ENCODE measurements around the gene ERBB4.
"Not testable (repeated sequence)": the region's sequence is repeated elsewhere in the genome, so short reads cannot be mapped to it uniquely, and the experiment has no call there.

The ERBB4 gene

DNA sequence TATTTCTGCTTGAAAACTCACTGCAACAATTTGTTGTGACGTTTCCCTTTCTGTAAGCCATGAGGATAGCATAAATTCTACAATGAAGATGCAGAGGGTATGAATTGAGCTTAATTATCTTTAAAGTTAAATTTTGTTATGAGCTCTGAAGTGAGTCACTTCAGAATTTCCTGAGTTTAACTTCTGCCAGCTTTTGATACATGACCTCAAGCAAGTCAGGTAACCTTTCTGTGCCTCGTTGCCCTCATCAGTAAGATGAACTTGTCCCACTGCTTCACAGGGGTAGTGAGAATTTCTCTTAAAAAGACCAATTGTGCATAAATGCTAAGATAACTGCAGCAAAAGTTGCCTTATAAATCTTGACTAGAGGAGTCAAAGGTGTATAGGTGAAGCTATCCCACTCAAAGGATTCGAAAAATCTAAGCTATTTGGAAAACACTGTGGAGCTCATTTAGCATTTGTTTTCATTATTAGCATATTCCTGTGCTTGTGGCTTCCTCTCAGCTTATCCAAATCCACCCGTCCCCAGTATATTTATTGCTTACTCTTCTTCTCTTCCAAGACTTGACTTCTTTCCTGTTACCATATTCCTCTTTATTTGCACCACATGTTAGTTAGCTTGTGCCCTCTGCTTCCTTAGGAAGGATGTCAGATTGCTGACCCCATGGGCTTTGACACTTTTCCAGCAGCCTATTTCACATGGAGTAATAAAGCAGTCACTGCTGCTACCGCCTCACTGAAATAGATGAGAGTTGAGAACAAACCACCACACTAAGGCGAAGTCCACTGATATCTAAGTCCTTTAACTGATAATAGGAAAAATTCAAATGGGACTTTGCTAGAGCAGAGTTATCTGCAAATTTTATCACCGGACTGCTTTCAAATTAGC lies 428.6 kb downstream of the ERBB4 start:
- H3K4me3 ChIP-seq, result no peak overlapping the region
- H3K27ac ChIP-seq, result no peak overlapping the region

DNA sequence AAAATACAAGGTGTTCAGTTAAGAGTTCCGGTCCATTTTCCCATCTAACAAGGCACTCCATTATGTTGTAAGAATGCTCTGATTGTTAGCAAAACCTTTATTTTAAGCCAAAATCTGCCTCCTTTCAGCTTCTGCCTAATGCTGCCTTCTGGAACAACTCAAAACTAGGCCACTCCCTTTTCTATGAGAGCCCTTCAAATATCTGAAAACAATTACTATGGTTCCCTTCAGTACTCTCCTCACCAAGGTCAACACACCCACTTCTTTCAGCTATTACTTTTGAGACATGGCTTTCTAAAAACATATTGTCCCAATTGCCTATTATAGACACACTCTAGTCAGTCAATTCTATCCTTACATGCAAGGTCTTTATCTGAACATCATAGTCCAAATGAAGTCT lies 429.4 kb downstream of the ERBB4 start:
- Histone ChIP-seq H3K27ac (no peak overlapping the region), H3K4me3 (no peak overlapping the region)

DNA sequence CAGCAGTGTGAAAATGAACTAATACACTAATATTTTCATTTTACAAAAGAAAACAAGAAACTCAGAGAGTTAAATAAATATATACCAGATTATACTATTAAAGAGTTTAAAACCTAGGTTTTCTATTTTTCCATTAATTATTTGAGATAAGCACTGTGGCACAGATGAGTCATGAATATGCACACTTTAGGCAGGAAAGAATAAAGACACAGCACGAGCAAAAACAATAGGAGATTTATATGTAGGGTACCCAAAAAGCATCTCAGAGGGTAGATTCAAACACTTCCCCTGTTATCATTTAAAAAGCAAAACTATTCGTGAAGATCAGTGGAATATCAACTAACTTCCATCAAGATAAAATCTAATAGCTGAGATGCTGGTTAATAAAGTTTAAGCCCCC lies 430.6 kb downstream of the ERBB4 start:
- no peak overlapping the region for H3K27ac ChIP-seq
- H3K4me3 ChIP-seq, result no peak overlapping the region

DNA sequence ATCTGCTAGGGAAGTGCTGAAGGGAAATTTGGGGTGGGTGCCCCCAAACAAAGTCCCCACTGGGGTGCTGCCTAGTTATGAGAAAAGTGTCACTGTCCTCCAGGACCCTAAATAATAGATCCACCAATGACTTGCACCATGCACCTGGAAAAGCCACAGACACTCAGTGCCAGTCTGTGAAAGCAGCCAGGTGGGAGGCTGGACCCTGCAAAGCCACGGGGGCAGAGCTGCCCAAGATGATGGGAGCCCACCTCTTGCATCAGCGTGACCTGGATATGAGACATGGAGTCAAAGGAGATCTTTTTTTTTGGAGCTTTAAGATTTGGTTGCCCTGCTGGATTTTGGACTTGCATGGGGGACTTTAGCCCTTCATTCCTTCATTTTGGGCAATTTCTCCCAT lies 431.6 kb downstream of the ERBB4 start:
- H3K27ac ChIP-seq, result no peak overlapping the region
- no peak overlapping the region for H3K4me3 ChIP-seq

GRCh38 chr2:212106536-212106935 lies 432.1 kb downstream of the ERBB4 start:
- H3K4me3 ChIP-seq, H3K27ac ChIP-seq: not testable (repeated sequence)

GRCh38 chr2:212099658-212100057 lies 438.9 kb downstream of the ERBB4 start:
- no peak overlapping the region for H3K27ac ChIP-seq

DNA sequence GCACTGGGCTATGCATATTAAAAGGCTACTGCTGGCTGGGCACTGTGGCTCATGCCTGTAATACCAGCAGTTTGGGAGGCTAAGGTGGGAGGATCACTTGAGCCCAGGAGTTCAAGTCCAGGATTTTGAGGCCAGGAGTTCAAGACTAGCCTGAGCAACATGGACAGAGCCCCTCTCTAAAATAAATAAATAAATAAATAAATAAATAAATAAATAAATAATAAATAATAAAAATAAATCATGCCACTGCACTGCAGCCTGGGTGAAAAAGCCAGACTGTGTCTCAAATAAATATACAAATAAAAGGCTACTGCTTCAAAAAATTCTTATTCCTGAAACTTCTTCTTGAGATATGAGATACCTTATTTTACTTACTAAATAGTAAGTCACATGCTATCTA lies 439.6 kb downstream of the ERBB4 start:
- Histone ChIP-seq H3K27ac (no peak overlapping the region), H3K4me3 (no peak overlapping the region)

More at GRCh38 chr2:212099658-212100057, 438.9 kb downstream of the ERBB4 start:
- H3K4me3 ChIP-seq, result no peak overlapping the region

GRCh38 chr2:212097001-212097400 lies 441.6 kb downstream of the ERBB4 start:
- H3K27ac ChIP-seq, result no peak overlapping the region
- H3K4me3 ChIP-seq, result no peak overlapping the region

- Histone ChIP-seq H3K4me3 (no peak overlapping the region), H3K27ac (no peak overlapping the region)
Measured at GRCh38 chr2:212089873-212090272, 448.7 kb downstream of the ERBB4 start.

DNA sequence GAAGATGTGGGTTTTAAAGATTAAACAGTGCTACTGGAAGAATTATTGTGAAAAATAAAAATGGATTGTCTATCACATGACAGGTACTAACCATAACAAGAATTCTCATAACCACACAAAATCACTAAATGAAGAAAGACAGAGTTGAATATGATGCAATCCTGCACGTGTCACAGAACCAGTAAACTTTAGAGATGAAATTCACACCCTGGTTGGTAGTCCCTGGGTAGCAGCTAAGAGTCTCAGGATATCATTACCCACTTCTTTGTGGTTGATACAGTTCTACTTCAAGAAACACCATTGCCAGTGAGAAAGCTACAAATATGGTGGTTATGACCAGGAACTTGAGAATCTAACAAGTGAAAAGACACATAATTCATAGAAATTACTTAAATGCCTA lies 450.2 kb downstream of the ERBB4 start:
- H3K27ac ChIP-seq, result no peak overlapping the region

GRCh38 chr2:212083492-212083891 lies 455.1 kb downstream of the ERBB4 start:
- no peak overlapping the region for H3K4me3 ChIP-seq
- no peak overlapping the region for H3K27ac ChIP-seq

More for the DNA sequence above, 450.2 kb downstream of the ERBB4 start:
- no peak overlapping the region for H3K4me3 ChIP-seq

DNA sequence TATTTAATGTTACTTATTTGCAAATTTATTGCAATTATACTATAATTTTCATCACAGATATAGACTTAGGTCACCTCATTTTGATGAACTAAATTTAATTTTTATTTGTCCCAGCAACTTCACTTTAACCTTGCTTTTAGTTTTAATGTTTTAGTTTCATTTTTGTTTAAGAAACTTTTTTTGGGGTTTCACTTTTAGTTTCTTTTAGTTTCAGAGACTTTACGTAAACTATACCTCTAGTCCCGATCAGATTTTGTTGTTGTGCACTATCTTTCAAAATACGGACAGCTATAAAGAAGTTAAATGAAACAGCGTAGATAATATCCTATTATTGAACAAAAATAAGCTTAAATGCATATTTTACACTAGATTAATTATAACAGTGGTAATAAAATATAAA lies 460.5 kb downstream of the ERBB4 start:
- Histone ChIP-seq H3K4me3 (no peak overlapping the region), H3K27ac (no peak overlapping the region)

DNA sequence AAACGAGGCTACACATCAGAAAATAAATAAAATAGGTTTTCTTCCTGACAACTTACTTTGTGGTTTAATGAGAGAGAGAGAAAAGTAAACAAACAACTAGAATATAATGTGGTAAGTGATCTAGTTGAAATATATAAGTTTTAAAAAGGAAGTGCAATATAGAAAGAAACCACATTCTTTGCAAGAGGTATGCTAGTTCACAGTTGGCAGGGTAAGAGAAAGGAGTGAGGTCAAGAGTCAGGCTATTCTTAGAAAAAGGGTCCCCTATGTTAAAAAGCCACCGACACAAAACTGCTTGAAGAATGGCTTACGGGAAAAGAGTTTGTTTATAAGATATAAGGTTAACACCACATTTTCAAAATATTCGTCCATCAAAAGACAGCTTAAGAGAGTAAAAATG lies 462.1 kb downstream of the ERBB4 start:
- no peak overlapping the region for H3K4me3 ChIP-seq
- no peak overlapping the region for H3K27ac ChIP-seq

GRCh38 chr2:212073360-212073759 lies 465.2 kb downstream of the ERBB4 start:
- Histone ChIP-seq H3K27ac (no peak overlapping the region), H3K4me3 (no peak overlapping the region)

DNA sequence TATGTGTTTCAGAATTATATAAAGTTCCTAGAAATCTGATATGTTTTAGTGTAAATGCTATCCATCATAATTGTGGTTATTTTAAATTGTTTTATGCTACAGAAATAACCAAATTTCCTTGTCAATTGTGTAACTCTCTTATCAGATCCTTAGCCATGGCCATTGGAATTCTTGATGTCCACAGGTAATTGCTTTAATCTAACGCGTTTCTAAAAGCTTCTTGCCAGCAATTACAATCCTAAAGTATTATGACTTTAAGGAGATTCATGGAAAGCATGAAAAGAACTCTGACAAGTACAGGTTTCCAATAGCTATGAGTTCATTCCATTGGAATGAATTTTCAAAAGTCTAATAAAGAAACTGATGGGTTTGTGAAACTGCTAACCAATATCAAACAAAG lies 472.1 kb downstream of the ERBB4 start:
- no peak overlapping the region for H3K4me3 ChIP-seq
- no peak overlapping the region for H3K27ac ChIP-seq

DNA sequence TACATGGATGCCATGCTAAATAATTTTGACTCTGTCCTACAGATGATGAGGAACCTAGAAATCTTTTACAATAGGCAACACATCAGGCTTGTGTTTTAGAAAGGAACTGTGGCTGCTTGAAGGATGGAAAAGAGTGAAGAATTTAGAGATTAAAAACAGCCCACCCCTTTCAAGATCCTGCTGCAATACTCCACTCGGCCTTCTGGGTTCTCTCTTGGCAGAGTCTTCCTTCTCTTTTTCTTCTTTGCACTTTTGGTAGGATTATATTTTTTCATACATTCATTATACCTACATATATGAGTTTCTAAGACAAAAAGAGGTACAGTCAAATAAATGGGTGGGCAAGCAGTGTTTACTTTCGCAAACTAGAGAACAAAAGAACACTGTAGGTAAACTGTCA lies 474.3 kb downstream of the ERBB4 start:
- H3K27ac ChIP-seq, result no peak overlapping the region
- no peak overlapping the region for H3K4me3 ChIP-seq

DNA sequence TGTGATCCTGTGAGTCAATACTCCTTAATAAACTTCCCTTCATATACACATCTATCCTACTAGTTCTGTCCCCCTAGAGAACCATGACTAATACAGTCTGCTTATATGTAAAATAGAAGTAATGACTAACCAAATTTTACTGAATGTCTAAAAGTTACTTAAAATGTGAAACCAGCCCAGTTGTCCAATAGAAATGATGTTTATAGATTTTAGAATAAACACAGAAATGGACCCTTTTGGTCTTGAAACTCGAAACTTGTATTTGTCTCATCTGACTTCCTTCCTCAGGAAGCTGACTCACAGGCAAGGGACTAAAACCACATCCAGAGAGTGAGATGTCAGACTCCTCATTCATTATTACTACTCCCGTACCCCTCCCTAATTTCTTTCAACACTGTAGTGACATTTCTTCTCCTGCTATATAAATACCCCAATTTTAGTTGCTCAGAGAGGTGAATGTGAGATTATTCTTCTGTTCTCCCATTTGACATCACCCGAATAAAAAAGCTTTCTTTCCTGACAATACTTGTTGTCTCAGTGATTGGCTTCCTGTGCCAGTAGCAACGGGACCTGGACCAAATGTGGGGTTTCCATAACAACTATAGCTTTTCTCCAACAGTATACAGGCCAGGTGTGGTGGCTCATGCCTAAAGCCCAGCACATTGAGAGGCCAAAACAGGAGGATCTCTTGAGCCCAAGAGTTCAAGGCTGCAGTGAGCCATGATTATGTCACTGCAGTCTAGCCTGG lies 486.0 kb downstream of the ERBB4 start:
- Histone ChIP-seq H3K27ac (no peak overlapping the region), H3K4me3 (no peak overlapping the region)

DNA sequence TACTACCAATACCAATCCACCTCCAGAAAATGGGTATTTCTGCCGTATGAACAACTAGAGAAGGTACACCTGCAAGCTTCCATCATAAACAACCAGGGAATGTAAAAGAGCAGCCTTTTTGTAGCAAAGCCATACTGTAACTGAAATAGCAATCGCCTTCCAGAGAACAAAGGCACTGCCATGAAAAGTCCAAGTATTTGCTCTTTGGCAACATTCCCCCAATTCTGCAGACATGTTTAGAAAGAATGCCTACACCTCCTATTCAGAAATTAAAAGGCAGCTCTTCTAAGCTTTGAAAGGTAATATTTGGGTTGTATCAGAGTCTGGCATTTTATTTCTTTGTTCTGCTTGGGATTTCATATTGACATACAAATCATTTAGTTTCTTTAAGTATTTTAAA lies 487.7 kb downstream of the ERBB4 start:
- no peak overlapping the region for H3K4me3 ChIP-seq
- no peak overlapping the region for H3K27ac ChIP-seq

- Histone ChIP-seq H3K27ac (no peak overlapping the region), H3K4me3 (no peak overlapping the region)
Measured at GRCh38 chr2:212042562-212042961, 496.0 kb downstream of the ERBB4 start.

DNA sequence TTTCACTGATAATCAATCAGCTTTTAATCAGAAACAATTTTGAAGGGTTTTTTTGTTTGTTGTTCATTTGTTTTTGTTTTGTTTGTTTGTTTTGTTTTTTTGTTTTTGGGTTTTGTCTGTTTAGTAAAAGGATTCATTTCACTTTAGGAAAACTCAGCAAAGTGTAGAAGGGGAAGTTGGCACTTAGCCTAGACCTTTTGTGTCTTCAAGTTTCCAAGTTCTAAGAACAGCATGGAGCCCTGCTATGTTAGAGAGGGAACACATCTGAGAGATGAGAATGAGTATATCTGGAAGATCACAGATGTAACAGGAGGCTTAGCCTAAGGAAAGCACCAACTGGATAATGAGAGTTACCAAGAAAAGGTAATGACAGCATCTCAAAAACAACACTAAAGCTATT lies 501.5 kb downstream of the ERBB4 start:
- no peak overlapping the region for H3K4me3 ChIP-seq
- no peak overlapping the region for H3K27ac ChIP-seq
